Panc1 (cell line): ENCODE measurements around the gene KLF18. TPM values are rescaled to one million over a fixed set of nuclear protein-coding genes. Genes with fewer than 3 reads are reported as not detected.

Experiments used
- ATAC-seq: fragments of 200-7000 bp; cut with Tn5 transposase; 2 replicates; pipeline ENCODE4 v1.9.1; 2020; ENCODE audit warnings: mild to moderate bottlenecking, moderate library complexity
- BruUV-seq: library from RNA; stranded (reverse); fragments of 400-500 nt; replicated peaks from 2 replicates; lab custom pipeline; 2021; lab: Mats Ljungman, UMichigan
- CTCF ChIA-PET: fragments of 300-600 bp; sonication (Branson Sonifier 250); formaldehyde crosslinking; loops from one replicate; lab custom pipeline; 2022; ENCODE audit warnings: antibody characterized with exemption; lab: Charles Lee
- POLR2A ChIA-PET: fragments of 300-600 bp; sonication (Branson Sonifier 250); formaldehyde crosslinking; loops from one replicate; lab custom pipeline; 2022; ENCODE audit warnings: antibody characterized with exemption; lab: Charles Lee
- DNase-seq: peaks from one replicate; pipeline ENCODE4 v3.0.0-alpha.2; 2010; ENCODE audit warnings: low read depth, low spot score
- H3K27ac ChIP-seq: 2 replicates; pipeline ENCODE4 v1.5.1; 2011; ENCODE audit warnings: mild to moderate bottlenecking, low read length, inconsistent platforms
- H3K27me3 ChIP-seq: fragments of 200-500 bp; sonication (Bioruptor generic); 2 replicates; pipeline ENCODE4 v1.6.0; 2014; ENCODE audit warnings: low read length, inconsistent platforms; ENCODE audit not compliant: control insufficient read depth, insufficient read depth
- H3K36me3 ChIP-seq: fragments of 200-500 bp; sonication (Bioruptor generic); 2 replicates; pipeline ENCODE4 v1.5.1; 2014; ENCODE audit warnings: inconsistent platforms, mild to moderate bottlenecking, low read length, moderate library complexity; ENCODE audit not compliant: control insufficient read depth, insufficient read depth
- H3K4me1 ChIP-seq: 2 replicates; pipeline ENCODE4 v1.5.1; 2011; ENCODE audit warnings: inconsistent platforms, mild to moderate bottlenecking, low read length, moderate library complexity; ENCODE audit not compliant: control insufficient read depth, insufficient read depth
- H3K4me3 ChIP-seq, 2 experiments: 2 replicates each; pipeline ENCODE4 v1.5.1; 2011 to 2012; ENCODE audit warnings: low read depth in 2 of 2, low read length in 2 of 2, mild to moderate bottlenecking in 2 of 2, inconsistent platforms in 1 of 2, moderate library complexity in 1 of 2
- H3K9me3 ChIP-seq: fragments of 200-500 bp; sonication (Bioruptor generic); 2 replicates; pipeline ENCODE4 v1.5.1; 2014; ENCODE audit warnings: low read depth, mild to moderate bottlenecking, inconsistent platforms, low read length, moderate library complexity; ENCODE audit not compliant: control insufficient read depth, insufficient read depth
- POLR2AphosphoS5 ChIP-seq: IDR thresholded peaks from 2 replicates; pipeline ENCODE4 v1.6.1; 2012; ENCODE audit warnings: mild to moderate bottlenecking, low read depth, low read length, moderate library complexity
- SIN3A ChIP-seq: IDR thresholded peaks from 2 replicates; pipeline ENCODE4 v1.6.1; 2012; ENCODE audit warnings: low read depth, mild to moderate bottlenecking, low read length, moderate library complexity, borderline replicate concordance; ENCODE audit not compliant: insufficient read depth
- TCF7L2 ChIP-seq: IDR thresholded peaks from 2 replicates; pipeline ENCODE4 v1.6.1; 2011; ENCODE audit warnings: mild to moderate bottlenecking, low read depth, low read length, inconsistent platforms
- in situ Hi-C: cut with HindIII; loops from 2 replicates; pipeline ENCODE4 v1.10.0; 2016; ENCODE audit warnings: low sequenced_read_pairs, low pct_unique_long_range_greater_than_20kb
- intact Hi-C: fragments of 100-400 bp; cut with micrococcal nuclease; formaldehyde crosslinking; loops from one replicate; pipeline ENCODE4 v1.10.0; 2022; ENCODE audit not compliant: unreplicated experiment
- total RNA-seq: library from RNA; stranded (reverse); gene quantifications from one replicate; pipeline ENCODE4 v1.2.1, GENCODE V29; 2021; ENCODE audit not compliant: unreplicated experiment
- TF ChIP-seq, protein P1 (sequence below): fragments of 450-650 bp; IDR thresholded peaks from 2 replicates; pipeline ENCODE4 v1.5.1; 2017; ENCODE audit warnings: mild to moderate bottlenecking
- TF ChIP-seq, protein P2 (sequence below), 2 experiments: IDR thresholded peaks; 2 replicates each; pipeline ENCODE4 v1.6.1; 2011 to 2012; ENCODE audit warnings: low read depth in 2 of 2, control low read depth in 1 of 2, low read length in 1 of 2, mild to moderate bottlenecking in 1 of 2, moderate library complexity in 1 of 2; ENCODE audit not compliant: insufficient read depth in 1 of 2

The KLF18 gene
- total RNA-seq, 1 experiment from 2014 or later = not detected

DNA sequence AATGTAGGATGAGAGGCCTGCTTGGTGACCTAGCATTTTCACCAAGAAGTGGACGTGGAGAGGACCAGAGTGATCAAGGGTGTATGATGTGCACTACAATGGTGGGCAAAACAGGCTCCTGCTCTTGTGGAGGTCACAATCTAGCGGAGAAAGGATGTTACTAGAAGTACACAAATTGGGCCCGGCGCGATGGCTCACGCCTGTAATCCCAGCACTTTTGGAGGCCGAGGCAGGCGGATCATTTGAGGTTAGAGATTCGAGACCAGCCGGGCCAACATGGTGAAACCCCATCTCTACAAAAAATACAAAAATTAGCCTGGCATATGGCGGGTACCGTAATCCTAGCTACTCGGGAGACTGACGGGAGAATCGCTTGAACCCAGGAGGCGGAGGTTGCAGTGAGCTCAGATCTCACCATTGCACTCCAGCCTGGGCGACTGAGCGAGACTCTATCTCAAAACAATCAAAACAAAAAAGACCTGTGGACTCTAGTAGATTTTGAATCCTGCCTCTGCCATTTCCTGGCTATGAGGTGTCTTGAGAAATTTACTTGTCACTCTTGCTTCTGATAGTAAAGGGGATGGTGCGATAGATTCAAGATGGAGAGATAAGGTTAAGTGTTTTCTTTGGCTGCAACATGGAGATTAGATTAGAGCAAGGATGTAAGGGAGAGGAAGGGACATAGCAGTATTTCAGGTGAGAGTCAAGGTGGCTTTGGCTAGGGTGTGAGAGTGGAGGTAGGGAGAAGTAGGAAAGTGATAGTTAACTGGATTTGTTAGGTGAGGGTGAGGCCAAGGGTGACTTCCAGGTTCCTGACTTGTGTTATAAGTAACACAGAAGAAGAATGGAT, 7.1 kb downstream of the KLF18 start:
- Histone ChIP-seq H3K4me3 (no peak overlapping the region), H3K4me1 (no peaks in the 10 kb centered on the region), H3K27ac (no peak overlapping the region), H3K27me3 (no peaks in the 10 kb centered on the region), H3K36me3 (no peaks in the 10 kb centered on the region), H3K9me3 (no peaks in the 10 kb centered on the region)
- CTCF ChIA-PET = no interaction called here
- POLR2A ChIA-PET = interaction anchor here (0.7 kb wide), 1 partner anchor 633 kb away, joined by 3 read pairs; no protein-coding TSS in a partner anchor
- BruUV-seq = no TSS peak
- no peak for DNase-seq
- in situ Hi-C loops = no loop called here
- ATAC-seq = no peak
- intact Hi-C loops = no loop called here
- TF ChIP-seq, protein P1, sequence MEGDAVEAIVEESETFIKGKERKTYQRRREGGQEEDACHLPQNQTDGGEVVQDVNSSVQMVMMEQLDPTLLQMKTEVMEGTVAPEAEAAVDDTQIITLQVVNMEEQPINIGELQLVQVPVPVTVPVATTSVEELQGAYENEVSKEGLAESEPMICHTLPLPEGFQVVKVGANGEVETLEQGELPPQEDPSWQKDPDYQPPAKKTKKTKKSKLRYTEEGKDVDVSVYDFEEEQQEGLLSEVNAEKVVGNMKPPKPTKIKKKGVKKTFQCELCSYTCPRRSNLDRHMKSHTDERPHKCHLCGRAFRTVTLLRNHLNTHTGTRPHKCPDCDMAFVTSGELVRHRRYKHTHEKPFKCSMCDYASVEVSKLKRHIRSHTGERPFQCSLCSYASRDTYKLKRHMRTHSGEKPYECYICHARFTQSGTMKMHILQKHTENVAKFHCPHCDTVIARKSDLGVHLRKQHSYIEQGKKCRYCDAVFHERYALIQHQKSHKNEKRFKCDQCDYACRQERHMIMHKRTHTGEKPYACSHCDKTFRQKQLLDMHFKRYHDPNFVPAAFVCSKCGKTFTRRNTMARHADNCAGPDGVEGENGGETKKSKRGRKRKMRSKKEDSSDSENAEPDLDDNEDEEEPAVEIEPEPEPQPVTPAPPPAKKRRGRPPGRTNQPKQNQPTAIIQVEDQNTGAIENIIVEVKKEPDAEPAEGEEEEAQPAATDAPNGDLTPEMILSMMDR = no peak
- TF ChIP-seq SIN3A = no peak
- no peak for TF ChIP-seq TCF7L2
- TF ChIP-seq, protein P2, sequence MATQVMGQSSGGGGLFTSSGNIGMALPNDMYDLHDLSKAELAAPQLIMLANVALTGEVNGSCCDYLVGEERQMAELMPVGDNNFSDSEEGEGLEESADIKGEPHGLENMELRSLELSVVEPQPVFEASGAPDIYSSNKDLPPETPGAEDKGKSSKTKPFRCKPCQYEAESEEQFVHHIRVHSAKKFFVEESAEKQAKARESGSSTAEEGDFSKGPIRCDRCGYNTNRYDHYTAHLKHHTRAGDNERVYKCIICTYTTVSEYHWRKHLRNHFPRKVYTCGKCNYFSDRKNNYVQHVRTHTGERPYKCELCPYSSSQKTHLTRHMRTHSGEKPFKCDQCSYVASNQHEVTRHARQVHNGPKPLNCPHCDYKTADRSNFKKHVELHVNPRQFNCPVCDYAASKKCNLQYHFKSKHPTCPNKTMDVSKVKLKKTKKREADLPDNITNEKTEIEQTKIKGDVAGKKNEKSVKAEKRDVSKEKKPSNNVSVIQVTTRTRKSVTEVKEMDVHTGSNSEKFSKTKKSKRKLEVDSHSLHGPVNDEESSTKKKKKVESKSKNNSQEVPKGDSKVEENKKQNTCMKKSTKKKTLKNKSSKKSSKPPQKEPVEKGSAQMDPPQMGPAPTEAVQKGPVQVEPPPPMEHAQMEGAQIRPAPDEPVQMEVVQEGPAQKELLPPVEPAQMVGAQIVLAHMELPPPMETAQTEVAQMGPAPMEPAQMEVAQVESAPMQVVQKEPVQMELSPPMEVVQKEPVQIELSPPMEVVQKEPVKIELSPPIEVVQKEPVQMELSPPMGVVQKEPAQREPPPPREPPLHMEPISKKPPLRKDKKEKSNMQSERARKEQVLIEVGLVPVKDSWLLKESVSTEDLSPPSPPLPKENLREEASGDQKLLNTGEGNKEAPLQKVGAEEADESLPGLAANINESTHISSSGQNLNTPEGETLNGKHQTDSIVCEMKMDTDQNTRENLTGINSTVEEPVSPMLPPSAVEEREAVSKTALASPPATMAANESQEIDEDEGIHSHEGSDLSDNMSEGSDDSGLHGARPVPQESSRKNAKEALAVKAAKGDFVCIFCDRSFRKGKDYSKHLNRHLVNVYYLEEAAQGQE (IDR thresholded peaks at IDR 0.05; ENCODE audit: insufficient read depth in 1 of 2, low read depth in 2 of 2, low read length in 1 of 2) = no peak
- TF ChIP-seq POLR2AphosphoS5 = no peak

DNA sequence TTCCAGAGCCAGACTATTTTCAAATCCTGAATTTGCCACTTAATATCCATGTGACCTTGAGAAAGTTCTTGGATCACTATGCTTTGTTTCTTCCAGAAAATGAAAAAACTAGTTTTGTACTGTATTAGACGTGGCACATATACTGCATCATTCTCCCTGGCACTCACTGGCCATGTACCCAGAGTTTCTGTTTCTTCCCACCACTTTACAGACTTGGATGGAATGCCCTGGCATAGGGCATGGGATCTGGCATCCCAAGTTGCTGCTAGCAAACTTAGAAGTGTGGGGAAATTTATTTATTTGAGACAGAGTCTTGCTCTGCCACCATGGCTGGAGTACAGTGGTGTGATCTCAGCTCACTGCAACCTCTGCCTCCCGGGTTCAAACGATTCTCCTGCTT, 10.0 kb downstream of the KLF18 start:
- no peak for DNase-seq
- Histone ChIP-seq H3K4me1 (no peaks in the 10 kb centered on the region), H3K36me3 (no peaks in the 10 kb centered on the region), H3K27ac (no peak overlapping the region), H3K27me3 (no peaks in the 10 kb centered on the region), H3K9me3 (no peaks in the 10 kb centered on the region), H3K4me3 (no peak overlapping the region)
- CTCF ChIA-PET = no interaction called here
- no TSS peak for BruUV-seq
- intact Hi-C loops (no loop called here), in situ Hi-C loops (no loop called here)
- no peak for ATAC-seq
- POLR2A ChIA-PET = no interaction called here
- TF ChIP-seq POLR2AphosphoS5 = no peak
- TF ChIP-seq, protein P2 (IDR thresholded peaks at IDR 0.05; ENCODE audit: insufficient read depth in 1 of 2, low read depth in 2 of 2, low read length in 1 of 2) = no peak
- TF ChIP-seq, protein P1 = no peak
- no peak for TF ChIP-seq TCF7L2
- TF ChIP-seq SIN3A = no peak
